Epithelial cell of proximal tubule (primary cell): Measurements from ENCODE around the gene UBL7. TPM values are rescaled to one million over a fixed set of nuclear protein-coding genes. Genes with fewer than 3 reads are reported as not detected.
A peak's percentile ranks its signal among the peaks of the same experiment; 100 is the strongest.

Experiments used
- DNase-seq: peaks from one replicate; pipeline ENCODE4 v3.0.0-alpha.2; 2011; ENCODE audit warnings: low read depth
- H3K4me3 ChIP-seq: 2 replicates; pipeline ENCODE4 v1.5.1; 2011; ENCODE audit warnings: low read depth, mild to moderate bottlenecking, low read length
- CTCF ChIP-seq: conservative IDR thresholded peaks from 2 replicates; pipeline ENCODE4 v1.5.1; 2012; ENCODE audit warnings: low read depth, mild to moderate bottlenecking, low read length
- total RNA-seq: library from RNA; depleted of rRNA; stranded (reverse); fragments of >200 nt; gene quantifications from 2 replicates; pipeline ENCODE4 v1.2.3, GENCODE V29; 2015

UBL7 gene
- total RNA-seq, 1 donor from 2014 or later, result 57.8 TPM

- TF ChIP-seq CTCF, result no peak
- H3K4me3 ChIP-seq, result no peak overlapping the region
- no peak for DNase-seq
Measured at GRCh38 chr15:74444106-74445062, 16.6 kb downstream of the UBL7 start.

GRCh38 chr15:74443100-74443909, 17.7 kb downstream of the UBL7 start:
- H3K4me3 ChIP-seq, result no peak overlapping the region
- no peak for DNase-seq
- no peak for TF ChIP-seq CTCF

- no peak for TF ChIP-seq CTCF
- DNase-seq, result no peak
Measured at GRCh38 chr15:74442604-74443003, 18.4 kb downstream of the UBL7 start.

GRCh38 chr15:74442063-74442462, 18.9 kb downstream of the UBL7 start:
- TF ChIP-seq CTCF, result no peak
- no peak overlapping the region for H3K4me3 ChIP-seq
- DNase-seq, result no peak

More at GRCh38 chr15:74442604-74443003, 18.4 kb downstream of the UBL7 start:
- no peak overlapping the region for H3K4me3 ChIP-seq

GRCh38 chr15:74441248-74441941, 19.6 kb downstream of the UBL7 start:
- H3K4me3 ChIP-seq, result no peak overlapping the region
- DNase-seq, result no peak
- peak; percentile 4 for TF ChIP-seq CTCF

GRCh38 chr15:74438721-74439316, 22.1 kb downstream of the UBL7 start:
- H3K4me3 ChIP-seq, result no peak overlapping the region
- DNase-seq, result no peak
- TF ChIP-seq CTCF, result peak; percentile 94
